WI38 (cell line): ENCODE results near the gene LRRFIP1.
A peak's percentile ranks its signal among the peaks of the same experiment; 100 is the strongest.

Experiments
- H3K4me3 ChIP-seq: 2 replicates; pipeline ENCODE4 v1.5.1; 2011; ENCODE audit warnings: low read depth, mild to moderate bottlenecking, control low read depth, low read length
- CTCF ChIP-seq: IDR thresholded peaks from 2 replicates; pipeline ENCODE4 v1.5.1; 2012; ENCODE audit warnings: low read depth, mild to moderate bottlenecking, control low read depth, low read length

Gene LRRFIP1

GRCh38 chr2:237693291-237693994 is 66.1 kb downstream of the LRRFIP1 start:
- peak overlapping the region; percentile 95 for H3K4me3 ChIP-seq
- no peak for TF ChIP-seq CTCF

- peak overlapping the region; percentile 95 for H3K4me3 ChIP-seq
- TF ChIP-seq CTCF = no peak
Observed at GRCh38 chr2:237694415-237695194, 67.2 kb downstream of the LRRFIP1 start.

DNA sequence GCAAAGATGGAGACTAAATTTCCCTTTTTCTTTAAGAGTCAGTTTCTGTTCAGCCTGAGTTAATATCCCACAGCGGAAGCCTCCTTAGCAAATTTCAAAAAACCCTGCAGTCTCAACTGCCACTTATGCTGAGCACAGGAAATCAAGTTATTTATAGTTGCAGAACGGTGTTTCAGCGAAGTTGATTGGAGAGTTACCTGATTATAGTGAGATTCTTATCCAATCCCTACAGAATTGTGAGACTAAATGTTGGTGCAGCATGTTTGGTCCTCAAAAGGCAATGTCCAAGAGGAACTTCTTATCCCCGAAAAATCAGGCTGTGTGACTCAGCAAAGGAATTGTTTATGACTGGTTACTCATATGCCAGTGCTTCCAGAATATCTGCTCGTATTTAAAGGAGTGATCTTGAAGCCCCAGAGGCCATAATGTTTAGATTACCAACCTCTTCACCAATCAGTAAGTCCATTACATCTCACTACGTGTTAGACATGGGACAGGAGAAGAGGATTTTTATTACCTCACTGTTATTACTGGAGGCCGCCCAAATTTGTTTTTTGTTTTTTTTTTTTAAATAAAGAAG is 67.9 kb downstream of the LRRFIP1 start:
- no peak for TF ChIP-seq CTCF
- peak overlapping the region; percentile 95 for H3K4me3 ChIP-seq

DNA sequence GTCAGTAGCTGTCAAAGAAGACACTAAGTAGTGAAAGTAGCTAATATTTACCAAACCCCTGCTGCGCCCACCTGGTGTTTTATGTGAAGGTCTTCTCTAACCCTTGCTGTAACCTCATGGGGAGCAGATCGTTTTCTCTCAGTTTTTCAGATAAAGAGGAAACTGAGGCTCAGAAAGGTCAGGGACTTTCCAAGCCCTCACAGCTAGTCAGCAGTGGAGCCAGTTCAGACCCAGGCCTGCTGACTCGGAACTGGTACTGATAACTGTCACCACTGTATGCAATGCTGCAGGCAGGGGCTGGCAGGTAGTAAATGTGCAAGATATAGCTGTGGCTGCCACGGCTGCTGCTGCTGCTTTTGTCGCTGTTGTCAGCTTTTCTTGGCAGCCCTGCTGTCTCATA is 69.1 kb downstream of the LRRFIP1 start:
- TF ChIP-seq CTCF = no peak
- no peak overlapping the region for H3K4me3 ChIP-seq

DNA sequence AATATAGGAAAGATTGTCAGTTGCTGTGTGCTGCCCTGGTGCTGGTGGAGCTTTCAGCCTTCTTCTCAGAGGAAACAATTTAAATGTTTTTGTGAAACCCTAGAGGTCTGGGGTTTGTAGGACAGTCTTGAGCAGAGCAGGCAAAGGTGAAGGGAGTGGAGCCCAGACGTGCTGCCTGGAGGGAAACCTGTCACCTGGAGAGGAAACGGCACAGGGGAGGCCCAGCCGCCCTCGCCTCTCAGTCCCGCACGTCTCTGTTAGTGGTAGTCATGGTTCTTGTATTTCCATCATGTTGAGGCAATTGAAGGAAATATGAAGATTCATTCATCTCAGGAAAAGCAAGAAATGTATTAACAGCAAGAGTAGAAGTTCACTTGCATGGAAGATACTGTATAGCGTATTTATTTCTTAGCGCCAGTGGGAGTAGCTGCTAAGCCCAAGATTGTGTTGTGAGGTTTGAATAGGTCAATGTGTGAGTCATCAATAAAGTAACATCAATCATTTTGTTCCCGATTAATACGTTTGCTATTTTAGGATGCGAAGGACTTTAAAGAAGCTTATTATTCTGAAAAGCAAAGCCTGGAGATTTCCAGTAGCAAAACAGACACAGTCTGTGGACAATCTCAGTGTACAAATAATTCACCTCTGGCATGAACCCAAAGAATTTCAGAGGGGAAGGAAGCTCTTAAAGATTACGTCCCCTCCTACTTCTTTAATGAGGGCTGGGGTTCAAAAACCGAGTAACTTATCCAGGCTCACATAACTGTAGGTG is 70.4 kb downstream of the LRRFIP1 start:
- TF ChIP-seq CTCF = no peak
- H3K4me3 ChIP-seq = no peak overlapping the region

- H3K4me3 ChIP-seq = no peak overlapping the region
- no peak for TF ChIP-seq CTCF
Observed at GRCh38 chr2:237698358-237698694, 70.9 kb downstream of the LRRFIP1 start.
